22Rv1 (cell line): Measurements from ENCODE around the gene TCERG1L.

ENCODE experiments used
- CTCF ChIP-seq: fragments of 450-650 bp; IDR thresholded peaks from 2 replicates; pipeline ENCODE4 v1.5.1; 2017; ENCODE audit warnings: mild to moderate bottlenecking
- ZFX ChIP-seq: fragments of 450-650 bp; IDR thresholded peaks from 2 replicates; pipeline ENCODE4 v1.6.1; 2017; ENCODE audit warnings: antibody characterized with exemption, borderline replicate concordance

- no peak for TF ChIP-seq CTCF
- TF ChIP-seq ZFX = no peak
Measured at GRCh38 chr10:131215776-131216175, 95.7 kb downstream of the TCERG1L start.
